GM18498 (cell line): ENCODE results near the gene LYPD1.
"Not testable (repeated sequence)": the region's sequence is repeated elsewhere in the genome, so short reads cannot be mapped to it uniquely, and the experiment has no call there.

Experiments
- ATAC-seq: cut with Tn5 transposase; IDR thresholded peaks from one replicate; pipeline ENCODE4 v1.9.1; 2021; ENCODE audit warnings: mild to moderate bottlenecking, moderate library complexity; ENCODE audit not compliant: unreplicated experiment

The LYPD1 gene

GRCh38 chr2:132669908-132670495 is at the start of gene LYPD1:
TSS of gene LYPD1 (minus strand) at chr2:132670205. CDS start at chr2:132669932, 273 bp downstream.
- no peak for ATAC-seq

- no peak for ATAC-seq
Observed at GRCh38 chr2:132719480-132719879, 49.5 kb upstream of the LYPD1 start.

- ATAC-seq: no peak
Observed at GRCh38 chr2:132716954-132717353, 46.9 kb upstream of the LYPD1 start.

GRCh38 chr2:132715386-132716351 is 45.7 kb upstream of the LYPD1 start:
- no peak for ATAC-seq

GRCh38 chr2:132703396-132703795 is 33.4 kb upstream of the LYPD1 start:
- no peak for ATAC-seq

GRCh38 chr2:132701810-132702209 is 31.8 kb upstream of the LYPD1 start:
- ATAC-seq: no peak

GRCh38 chr2:132699802-132700201 is 29.8 kb upstream of the LYPD1 start:
- not testable (repeated sequence) for ATAC-seq

- not testable (repeated sequence) for ATAC-seq
Observed at GRCh38 chr2:132698347-132698746, 28.3 kb upstream of the LYPD1 start.

GRCh38 chr2:132697556-132698205 is 27.7 kb upstream of the LYPD1 start:
- ATAC-seq: no peak

- no peak for ATAC-seq
Observed at GRCh38 chr2:132692816-132693215, 22.8 kb upstream of the LYPD1 start.

- ATAC-seq: no peak
Observed at GRCh38 chr2:132691556-132691955, 21.6 kb upstream of the LYPD1 start.

- no peak for ATAC-seq
Observed at GRCh38 chr2:132690664-132691303, 20.8 kb upstream of the LYPD1 start.

GRCh38 chr2:132681766-132682165 is 11.8 kb upstream of the LYPD1 start:
- no peak for ATAC-seq

- ATAC-seq: no peak
Observed at GRCh38 chr2:132680544-132680943, 10.5 kb upstream of the LYPD1 start.

GRCh38 chr2:132678483-132678882 is 8.5 kb upstream of the LYPD1 start:
- no peak for ATAC-seq

GRCh38 chr2:132677661-132678060 is 7.7 kb upstream of the LYPD1 start:
- no peak for ATAC-seq

GRCh38 chr2:132676999-132677398 is 7.0 kb upstream of the LYPD1 start:
- no peak for ATAC-seq

- no peak for ATAC-seq
Observed at GRCh38 chr2:132671151-132671835, 1.3 kb upstream of the LYPD1 start.

GRCh38 chr2:132670496-132671150 is 618 bp upstream of the LYPD1 start:
- ATAC-seq: no peak
